ENCODE measurements around the gene ZFYVE27.

Gene ZFYVE27

DNA sequence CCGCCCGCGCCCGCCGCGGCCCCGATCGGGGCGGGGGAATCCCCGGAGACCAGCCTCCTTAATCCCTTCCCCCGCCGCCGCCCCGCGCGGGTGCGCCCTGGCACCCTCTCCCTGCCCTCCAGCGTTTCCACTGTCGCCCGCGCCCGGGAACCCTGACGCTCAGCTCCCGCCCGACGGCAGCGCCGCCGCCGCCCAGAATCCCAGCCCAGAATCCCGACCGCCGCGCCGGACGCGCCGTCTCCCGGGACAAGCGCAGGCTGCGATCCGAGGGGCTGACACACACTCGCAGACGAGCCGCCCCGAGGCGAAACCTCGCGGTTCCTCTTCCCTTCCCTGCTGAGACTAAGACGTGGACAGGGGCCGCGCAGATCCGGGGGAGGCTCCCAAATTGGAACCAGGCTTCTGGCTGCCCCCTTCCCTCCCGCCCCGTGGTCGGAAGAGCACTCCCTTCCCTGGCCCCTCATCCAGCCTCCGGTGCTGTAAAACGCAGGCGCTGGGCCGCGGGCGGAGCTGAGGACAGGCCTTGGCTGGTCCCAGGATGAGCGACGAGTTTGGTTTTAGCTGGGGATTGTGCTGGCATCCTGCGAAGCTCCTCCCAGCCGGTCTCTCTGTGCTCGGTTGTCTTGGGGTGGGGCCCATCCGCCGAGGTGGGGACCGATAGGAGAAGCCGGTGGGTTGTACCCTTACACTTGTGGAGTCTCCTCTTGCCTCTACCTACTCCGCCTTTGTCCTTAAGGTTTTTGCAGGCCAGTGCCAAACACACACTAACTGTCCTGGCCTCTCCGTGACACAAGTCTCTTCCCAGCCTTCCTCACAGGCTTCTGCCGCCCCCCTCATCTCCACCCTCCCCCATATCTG is 22.3 kb upstream of the ZFYVE27 start:
- no peak for DNase-seq (ENCODE audit: low read depth, low spot score)

DNA sequence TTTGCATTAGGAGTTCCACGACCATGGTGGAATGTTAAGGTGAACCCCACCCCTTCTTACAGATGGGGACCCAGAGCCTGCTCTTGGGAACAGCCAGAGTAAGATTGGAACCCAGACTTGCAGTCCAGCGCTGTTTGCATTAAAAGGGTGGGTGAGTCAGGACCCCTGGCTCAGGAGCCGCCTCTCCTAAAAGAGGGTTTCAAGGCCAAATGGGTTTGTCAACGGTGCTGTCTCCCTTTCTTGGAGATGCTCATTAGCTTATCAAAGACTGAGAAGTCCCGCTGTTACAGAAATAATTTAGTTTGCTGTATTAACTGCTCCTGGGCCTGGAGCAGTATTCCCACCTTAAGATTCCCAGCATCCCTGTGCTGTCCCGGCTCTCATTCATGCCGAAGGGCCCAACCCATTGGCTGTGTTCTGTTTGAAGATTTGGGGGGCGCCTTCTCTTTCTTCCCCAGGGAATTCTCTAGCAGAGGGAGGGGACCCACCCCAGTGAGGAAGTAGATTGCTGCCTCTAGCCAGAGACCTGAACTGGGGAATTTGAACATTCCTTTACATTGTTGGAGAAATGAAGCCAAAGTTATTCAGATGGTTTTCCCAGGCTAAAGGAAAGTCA is 21.6 kb upstream of the ZFYVE27 start:
- DNase-seq (ENCODE audit: low read depth, low spot score), result no peak

DNA sequence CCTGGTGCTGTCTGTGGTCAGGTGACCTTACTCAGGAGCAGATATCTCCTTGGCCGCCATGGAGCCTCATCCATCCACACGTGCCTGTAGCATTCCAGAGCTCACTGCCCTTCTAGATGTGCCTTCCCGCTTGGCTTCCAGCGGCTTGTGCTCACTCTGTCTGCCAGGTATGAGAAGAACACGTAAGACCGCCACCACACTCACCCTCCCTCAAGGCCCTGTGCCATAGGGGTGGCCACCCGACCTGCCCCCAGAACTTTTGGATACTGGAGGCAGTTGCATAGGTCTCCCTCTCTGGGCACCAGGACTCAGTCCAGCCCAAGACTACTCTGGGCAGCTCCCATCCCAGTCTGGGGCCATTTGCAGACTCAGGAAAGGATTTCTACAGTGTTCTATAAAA is 19.3 kb upstream of the ZFYVE27 start:
- DNase-seq (ENCODE audit: low read depth, low spot score), result no peak

DNA sequence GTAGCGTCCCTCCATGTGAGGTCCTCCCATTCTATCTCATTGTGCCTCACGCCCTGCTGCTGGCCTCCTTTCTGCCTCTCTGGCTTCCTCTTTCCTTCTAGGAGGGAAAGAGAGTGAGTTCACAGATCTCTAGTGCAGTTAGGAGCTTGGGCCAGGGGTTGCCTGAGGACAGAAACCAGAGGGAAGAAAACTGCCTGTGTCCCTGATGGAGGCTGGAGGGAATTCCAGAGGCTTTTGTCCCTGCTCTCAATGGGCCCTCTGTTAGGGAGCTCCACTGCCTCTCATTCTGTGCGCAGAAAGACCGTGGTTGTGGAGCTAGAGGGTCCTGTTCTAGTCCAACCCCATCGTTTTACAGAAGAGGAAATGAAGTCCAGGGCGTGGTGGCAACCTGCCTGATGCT is 18.8 kb upstream of the ZFYVE27 start:
- no peak for DNase-seq (ENCODE audit: low read depth, low spot score)

DNA sequence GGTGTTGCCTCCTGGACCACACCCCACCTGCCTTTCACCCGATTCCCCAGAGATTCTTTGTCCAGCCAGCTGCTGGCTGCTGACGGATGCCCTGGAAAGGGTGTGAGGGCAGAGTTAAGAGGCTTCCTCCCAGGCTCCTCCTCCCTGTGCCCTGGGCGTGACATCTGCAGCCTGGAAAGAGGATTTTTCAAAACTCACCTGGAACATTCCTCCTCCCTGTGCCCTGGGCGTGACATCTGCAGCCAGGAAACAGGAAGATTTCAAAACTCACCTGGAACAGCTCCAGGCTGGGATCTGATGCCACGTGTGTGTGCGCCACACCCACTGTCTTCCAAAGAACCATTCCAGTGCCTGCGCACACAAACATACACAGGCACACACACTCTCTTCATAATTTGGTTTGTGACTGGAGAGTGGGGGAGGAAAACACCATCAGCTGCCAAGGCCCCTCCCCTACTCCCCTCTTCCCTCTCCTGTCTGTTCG is 18.2 kb upstream of the ZFYVE27 start:
- DNase-seq (ENCODE audit: low read depth, low spot score), result no peak

DNA sequence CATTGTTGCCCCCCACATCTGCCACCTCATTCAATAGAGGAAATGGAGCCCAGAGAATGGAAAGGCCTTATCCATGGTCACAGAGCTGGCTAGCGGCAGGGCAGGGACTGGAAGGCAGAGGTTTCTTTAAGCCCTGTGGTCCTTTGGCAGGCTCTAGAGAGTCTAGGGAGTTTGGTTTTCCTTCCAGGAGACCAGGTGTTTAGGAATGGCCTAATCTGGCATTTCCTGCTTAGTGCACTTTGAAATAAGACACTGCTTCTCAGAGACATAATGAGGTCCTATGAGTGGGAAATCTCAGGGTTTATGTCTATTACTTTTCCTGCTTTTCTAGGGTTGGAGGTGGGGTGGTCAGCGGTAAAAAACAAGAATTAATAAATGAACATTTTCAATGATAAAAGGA is 17.3 kb upstream of the ZFYVE27 start:
- DNase-seq (ENCODE audit: low read depth, low spot score), result no peak

DNA sequence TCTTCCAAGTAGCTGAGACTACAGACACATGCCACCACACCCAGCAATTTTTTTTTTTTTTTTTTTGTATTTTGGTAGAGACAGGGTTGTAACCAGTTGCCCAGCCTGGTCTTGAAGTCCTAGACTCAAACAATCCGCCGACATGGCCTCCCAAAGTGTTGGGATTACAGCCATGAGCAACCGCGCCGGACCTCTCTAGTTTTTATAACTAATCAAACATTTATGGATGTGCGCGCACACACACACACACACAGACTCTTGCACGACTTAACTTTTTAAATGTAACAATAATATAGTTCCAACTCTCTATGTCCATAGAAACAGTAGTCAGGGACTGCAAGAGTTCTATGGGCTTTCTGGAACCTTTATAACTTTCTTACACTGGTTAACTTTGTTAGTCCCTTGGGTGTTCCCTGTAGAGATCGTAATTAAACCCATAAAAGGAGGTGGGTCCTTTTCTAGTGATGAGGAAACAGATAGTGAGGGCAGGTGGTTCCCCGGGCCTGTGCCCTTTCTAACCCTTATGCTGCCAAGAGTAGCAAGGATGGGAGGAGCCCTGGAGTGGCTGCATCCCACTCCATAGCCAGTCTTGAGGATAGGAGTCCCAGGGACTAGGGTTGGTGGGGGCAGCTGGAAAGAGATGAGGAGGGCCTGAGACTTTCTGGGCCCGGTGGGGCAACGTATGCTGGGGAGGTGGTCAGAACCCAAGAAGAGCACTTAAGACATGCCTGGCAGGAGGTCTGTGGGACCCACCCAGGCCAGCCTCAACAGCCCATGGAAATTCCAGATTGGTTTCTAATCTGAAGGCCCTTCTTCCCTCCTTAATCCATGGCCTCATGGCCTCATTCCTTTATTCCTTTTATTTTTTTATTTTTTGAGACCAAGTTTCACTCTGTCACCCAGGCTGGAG is 14.8 kb upstream of the ZFYVE27 start:
- DNase-seq (ENCODE audit: low read depth, low spot score), result no peak

DNA sequence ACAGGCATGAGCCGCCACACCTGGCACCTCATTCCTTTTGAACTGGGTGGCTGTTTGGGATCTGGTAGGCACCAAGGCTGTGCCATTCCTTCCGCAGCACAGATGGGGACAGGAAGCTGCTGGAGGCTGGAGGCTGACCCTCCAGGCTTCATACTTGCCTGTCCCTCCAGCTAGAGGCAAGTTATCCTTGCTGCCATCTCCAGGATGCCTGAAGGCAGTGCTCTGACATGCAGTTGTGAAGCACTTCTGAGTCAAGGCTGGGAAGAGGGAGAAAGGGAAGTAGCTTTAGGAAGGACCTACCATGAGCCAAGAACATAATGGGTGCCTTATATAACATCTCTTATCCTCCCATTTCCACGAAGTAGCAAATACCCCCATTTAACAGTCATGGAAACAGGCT is 13.9 kb upstream of the ZFYVE27 start:
- no peak for DNase-seq (ENCODE audit: low read depth, low spot score)

DNA sequence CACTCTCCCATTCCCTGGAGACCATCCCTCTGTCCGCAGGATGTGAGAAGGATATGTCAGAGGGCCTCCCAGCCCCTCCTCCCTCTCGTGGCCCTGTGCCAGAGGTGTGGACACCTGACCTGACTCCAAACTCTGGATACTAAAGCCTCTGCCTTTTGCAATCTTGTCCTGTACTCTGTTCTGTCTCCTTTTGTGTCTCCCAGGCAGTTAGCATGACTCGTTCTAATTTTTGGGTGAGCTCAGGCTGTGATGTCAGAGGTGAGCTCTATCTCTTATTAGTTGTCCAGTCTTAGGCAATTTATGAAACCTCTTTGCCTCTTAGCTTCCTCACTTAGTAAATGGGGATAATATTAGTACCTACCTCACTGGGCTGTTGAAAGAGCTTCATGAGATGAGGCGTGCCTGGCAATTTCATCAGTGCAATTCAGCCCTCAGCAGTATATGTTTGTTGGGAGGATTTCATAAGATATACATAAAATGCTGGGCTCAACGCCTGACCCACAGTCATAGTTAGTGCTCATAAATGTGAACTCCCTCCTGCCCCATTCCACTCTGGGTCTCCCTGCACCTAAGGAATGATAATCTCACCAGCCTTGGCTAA is 12.5 kb upstream of the ZFYVE27 start:
- DNase-seq (ENCODE audit: low read depth, low spot score), result no peak

DNA sequence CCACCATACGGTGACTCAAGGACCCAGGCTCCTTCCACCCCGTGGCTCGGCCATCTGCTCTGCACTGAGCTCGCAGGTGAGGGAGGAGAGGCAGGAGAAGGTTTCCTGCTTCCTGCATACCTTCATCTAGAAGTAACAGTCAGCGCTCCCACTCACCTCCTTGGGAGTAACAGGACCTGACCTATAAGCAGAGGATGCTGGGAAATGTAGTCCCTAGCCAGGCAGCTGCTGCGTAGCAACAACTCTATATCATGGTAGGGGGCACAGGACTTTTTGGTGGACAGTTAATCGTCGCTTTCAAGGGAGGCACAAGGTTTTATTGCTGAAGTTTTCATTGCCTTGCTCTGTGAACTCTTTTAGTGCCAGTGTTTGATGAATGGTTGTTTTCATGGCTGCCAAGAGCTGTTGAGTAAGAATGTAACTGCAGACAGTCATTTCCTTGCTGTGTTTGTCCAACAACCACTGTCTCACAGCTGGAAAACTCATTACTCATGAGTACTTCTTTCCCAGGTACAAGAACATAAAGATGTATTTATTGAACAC is 10.2 kb upstream of the ZFYVE27 start:
- no peak for DNase-seq (ENCODE audit: low read depth, low spot score)

DNA sequence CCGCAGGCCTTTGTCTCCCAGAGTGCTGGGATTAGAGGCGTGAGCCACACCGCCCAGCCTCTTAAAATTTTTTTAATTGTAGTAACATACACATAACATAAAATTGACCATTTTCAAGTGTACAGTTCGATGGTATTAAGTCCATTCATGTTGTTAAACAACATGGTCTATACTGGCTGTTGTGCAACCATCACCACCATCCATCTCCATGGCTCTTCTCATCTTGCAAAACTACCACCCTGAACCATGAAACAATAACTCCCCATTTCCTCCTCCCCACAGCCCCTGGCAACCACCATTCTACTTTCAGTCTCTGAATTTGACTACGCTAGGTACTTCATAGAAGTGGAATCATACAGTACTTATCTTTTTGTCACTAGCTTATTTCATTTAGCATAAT is 7.9 kb upstream of the ZFYVE27 start:
- DNase-seq (ENCODE audit: low read depth, low spot score), result no peak

DNA sequence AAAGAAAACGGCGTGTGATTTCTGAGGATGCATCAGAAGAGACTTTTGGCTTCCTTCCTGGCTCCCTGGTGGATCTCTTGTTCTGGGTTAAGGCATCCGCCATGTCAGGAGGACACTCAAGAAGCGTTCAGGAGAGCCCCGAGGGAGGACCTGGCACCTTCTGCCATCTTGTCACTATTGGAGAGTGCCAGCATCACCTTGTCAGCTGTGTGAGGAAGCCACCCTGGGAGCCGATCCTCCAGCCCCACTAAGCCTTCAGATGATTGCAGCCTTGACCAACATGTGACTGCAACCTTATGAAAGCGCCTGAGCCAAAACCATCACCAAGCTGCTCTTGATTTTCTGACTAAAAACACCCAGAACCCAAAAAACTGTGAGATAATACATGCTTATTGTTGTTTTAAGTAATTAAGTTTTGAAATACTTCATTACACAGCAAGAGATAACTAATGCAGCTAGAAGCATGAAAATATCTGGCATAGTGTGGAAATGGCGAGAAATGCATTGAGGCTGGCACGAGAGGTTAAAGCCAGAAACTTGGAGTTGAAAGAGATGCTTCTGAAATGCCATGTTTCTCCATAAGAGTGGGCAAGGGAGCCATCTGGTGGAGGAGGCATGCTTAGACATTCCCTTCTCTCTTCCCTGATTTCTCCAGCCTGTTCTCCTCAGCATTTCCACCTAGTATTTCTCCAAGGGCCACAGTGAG is 5.4 kb upstream of the ZFYVE27 start:
- DNase-seq (ENCODE audit: low read depth, low spot score), result no peak

DNA sequence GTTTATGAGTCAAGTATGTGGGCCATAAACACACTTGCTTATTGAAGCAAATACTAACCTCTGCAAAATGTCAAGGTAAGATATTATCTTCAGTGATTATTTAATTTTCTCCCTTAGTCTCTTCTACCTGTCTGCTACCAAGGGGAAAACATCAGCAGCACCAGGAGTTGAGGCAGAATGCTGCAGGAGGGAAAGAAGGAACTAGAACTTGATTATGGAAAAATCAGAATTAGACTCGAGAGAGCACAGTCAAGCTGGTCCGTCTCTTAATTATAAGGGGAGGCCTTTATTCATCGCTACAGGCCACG is 4.9 kb upstream of the ZFYVE27 start:
- no peak for DNase-seq (ENCODE audit: low read depth, low spot score)

DNA sequence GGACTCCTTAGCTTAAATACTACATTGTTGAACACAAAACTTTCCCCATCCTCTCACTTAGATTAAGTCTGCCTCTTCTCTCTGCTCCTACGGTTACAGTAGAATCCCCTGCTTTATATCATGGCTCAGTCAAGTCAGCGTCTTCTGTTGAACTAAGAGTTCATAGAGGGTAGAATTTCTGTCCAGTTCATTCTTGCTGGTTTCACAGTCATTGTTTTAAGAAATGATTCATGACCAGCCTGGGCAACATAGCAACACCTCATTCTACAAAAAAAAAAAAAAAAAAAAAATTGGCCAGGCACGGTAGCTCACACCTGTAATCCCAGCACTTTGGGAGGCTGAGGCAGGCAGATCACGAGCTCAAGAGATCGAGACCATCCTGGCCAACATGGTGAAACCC is 3.7 kb upstream of the ZFYVE27 start:
- no peak for DNase-seq (ENCODE audit: low read depth, low spot score)

DNA sequence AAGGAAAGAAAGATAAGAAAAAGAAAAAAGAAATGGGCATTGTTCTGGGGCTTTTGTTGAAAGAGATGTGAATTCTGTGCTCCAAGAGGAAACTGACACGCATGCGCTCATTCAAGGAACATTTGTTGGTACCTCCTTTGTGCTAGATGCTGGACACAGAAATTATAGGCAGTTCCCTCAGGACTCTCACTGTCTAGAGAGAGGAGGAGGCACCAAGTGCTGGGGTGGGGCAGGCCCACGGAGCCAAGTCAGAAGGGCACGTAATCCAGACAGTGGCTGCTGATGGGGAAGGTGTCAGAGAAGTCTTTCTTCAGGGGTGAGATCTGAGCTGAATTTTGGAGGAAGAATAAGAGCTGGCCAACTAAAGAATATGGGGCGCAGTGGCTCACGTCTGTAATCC is 2.9 kb upstream of the ZFYVE27 start:
- no peak for DNase-seq (ENCODE audit: low read depth, low spot score)

DNA sequence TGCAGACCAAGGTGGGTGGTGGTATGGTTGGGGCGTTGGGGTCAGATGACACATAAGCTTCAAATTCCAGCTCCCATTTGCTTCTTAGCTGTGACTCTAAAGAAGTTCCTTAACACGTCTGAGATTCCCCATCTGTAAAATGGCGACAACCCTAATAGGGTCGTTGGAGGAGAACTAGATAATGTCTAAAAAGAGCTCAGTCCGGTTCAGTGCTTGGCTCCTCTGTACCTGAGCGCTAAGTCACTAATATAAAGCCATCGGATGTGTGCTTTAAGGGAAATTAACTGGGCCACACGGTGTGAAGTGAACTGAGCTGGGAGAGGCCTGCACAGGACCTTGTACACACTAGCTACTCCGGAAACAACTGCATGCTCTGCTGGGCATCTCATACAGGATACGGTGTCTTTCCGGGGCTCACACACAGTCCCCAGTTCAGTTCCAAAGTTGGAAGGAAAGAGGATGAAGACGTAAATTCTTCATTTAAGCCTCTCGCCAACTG is 476 bp upstream of the ZFYVE27 start:
- DNase-seq (ENCODE audit: low read depth, low spot score), result no peak

DNA sequence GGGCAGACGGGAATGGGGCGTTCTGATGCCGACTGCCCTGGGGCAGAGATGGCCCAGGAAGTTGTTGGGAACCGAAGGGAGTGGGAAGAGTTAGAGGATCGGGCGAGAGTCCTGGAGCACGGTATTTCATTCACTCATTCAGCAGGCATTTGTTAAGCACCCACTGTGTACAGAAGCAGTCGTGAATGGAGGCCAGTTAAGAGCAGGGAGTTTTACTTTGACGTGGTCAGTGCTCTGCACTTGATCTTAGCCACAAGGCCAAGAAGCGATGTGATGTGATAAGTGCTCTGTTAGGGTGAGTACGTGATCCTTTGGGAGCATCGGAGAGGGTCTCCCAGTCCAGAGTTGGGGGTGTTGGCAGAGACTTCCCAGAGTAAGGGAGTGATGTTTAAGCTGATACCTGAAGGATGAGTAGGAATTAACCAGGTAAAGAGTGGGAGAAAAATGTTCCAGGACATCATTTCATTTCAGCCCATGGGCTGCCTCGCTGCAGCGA is 890 bp downstream of the ZFYVE27 start:
- DNase-seq (ENCODE audit: low read depth, low spot score), result no peak

DNA sequence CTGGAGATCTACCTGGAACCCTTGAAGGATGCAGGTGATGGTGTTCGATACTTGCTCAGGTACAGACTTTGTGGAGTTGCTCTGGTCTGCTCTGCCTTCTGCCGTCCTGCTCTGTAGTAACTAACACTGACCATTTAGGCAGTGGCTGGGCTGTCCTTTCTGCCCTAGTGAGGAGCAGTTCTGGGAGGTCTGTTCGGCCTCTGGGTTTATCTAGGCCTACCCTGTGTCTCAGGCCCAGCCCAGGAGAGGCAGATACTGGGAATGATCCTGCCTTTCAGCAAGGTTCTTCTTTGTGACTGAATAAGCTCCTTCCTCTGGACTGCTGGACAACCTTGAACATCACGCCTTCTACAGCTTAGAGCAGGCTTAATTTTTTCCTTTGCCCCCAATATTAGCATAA is 1.7 kb downstream of the ZFYVE27 start:
- no peak for DNase-seq (ENCODE audit: low read depth, low spot score)

DNA sequence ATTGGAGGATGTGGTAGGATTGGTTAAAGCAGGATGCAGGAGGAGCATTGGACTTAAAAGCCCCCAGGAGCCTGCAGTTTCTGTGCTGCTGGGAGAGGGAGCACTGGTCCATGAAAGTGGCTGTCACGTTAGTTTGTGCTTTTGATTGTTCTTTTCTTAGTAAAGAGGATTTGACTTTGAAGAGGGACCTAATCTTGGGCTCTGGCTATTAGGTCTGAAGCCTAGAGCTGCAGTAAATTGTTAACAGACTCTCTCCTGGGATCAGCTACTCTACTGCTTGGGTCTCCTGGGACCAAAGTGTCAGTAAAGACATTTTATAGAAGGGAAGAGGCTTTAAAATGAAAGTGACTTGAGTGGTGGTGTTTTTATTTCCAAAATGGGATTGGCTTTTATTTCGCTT is 3.7 kb downstream of the ZFYVE27 start:
- DNase-seq (ENCODE audit: low read depth, low spot score), result no peak

DNA sequence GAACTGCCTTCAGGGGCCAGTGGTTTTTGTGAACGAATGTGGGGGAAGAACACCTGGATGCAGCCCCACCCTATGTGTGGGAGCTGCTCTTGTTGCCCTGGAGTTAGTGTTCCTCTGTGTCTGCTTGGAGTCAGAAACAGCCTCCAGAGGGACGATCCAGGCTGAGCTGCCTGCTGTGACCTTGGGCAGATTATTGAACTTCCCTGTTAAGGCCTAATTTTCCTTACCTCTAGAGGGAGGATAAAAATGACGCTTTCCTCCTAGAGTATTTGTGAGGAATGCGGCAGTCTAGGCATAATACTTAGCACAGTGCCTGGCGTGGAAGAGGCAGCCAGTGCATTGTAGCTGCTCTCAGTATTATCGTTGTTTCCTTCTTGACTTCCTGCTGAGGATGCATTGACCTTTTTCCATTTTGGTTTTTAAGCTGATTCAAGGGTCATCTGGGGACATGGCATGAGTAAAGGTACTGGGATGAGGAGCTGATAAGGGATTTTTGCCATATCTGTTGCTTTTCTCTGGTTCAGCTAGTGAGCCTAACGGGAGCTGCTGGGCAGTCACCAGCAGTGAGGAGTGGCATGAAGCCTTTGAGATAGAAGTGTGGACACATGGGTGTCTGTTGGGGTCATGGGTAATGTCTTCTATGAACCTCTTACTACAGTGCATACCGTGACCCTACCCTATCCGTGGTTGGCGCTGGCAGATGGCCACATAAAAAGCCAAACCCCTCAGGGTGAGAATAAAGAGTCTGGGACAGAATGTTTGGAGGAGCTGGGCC is 6.4 kb downstream of the ZFYVE27 start:
- no peak for DNase-seq (ENCODE audit: low read depth, low spot score)

Measured in smooth muscle cell of the brain vasculature (primary cell).